Measurements from ENCODE around the gene YWHAH. TPM values are rescaled to one million over a fixed set of nuclear protein-coding genes. Genes with fewer than 3 reads are reported as not detected.

The YWHAH gene
- total RNA-seq, 4 donors from 2014 or later = 93.0 to 111 (median 103) TPM

DNA sequence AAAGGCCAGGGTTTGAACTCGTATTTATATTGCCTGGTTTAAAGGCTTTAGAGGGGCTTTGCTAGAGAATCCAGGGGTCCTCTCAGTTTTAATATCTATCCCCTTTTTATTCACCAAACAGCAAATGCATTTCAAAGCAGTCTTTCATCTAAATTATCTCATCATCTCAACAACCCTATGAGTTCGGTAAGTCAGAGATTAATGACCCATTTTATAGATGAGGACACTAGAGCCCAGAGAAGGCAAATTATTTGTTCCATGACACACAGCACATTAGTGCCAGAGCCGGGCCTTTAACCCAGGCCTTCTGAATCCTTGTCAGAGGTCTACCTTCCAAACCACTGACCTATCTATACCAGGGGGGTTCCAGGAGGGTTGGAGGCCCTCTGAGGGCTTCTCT lies 16.8 kb upstream of the YWHAH start:
- Histone ChIP-seq H3K36me3 (no peaks in the 10 kb centered on the region), H3K4me3 (replicated peaks in 1 of 3) (no peak overlapping the region), H3K9me3 (no peaks in the 10 kb centered on the region), H3K4me1 (no peaks in the 10 kb centered on the region), H3K27ac (no peak overlapping the region), H3K27me3 (no peaks in the 10 kb centered on the region)
- DNase-seq = no peak
- intact Hi-C loops (cut with DNase I) = no loop called here
- 83 to 88% methylated on average over 3 of the region's 3 CpGs for WGBS, 2 donors
- no peak for TF ChIP-seq POLR2A (IDR thresholded peaks at IDR 0.05)
- TF ChIP-seq, protein P1, sequence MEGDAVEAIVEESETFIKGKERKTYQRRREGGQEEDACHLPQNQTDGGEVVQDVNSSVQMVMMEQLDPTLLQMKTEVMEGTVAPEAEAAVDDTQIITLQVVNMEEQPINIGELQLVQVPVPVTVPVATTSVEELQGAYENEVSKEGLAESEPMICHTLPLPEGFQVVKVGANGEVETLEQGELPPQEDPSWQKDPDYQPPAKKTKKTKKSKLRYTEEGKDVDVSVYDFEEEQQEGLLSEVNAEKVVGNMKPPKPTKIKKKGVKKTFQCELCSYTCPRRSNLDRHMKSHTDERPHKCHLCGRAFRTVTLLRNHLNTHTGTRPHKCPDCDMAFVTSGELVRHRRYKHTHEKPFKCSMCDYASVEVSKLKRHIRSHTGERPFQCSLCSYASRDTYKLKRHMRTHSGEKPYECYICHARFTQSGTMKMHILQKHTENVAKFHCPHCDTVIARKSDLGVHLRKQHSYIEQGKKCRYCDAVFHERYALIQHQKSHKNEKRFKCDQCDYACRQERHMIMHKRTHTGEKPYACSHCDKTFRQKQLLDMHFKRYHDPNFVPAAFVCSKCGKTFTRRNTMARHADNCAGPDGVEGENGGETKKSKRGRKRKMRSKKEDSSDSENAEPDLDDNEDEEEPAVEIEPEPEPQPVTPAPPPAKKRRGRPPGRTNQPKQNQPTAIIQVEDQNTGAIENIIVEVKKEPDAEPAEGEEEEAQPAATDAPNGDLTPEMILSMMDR (IDR thresholded peaks at IDR 0.05) = no peak

DNA sequence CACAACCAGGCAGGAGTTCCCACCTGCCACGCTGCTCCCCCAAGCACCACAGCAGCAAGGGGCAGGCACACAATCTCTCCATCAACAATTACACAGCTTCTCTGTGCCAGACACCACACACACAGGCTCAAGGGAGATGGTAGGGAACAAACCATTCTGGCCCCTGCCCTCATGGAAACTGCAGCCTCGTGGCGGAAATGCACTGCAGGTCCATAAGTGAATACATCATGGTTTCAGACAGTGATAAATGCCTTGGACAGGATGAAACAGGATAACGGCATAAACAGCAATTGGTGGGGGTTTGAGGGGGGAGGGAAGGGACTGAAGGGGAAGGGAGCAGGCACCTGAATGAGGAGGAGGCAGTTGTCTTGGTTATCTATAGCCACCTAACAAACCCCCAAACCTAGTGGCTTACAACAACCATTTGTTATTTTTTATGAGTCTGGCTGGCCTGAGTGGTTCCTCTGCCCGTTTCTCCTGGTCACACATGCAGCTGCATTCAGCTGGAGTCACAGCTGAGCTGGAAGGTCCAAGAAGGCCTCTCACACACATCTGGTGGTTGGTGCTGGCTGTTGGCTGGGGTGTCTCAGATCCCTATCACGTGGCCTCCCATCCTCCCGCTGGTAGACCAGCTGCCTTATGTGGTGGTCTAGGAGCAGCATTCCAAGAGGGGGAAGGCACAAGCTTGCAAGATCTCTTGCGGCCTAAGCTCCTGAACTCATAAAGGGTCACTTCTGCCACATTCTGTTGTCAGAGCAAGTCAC lies 15.0 kb upstream of the YWHAH start:
- intact Hi-C loops (cut with DNase I) = no loop called here
- H3K9me3 ChIP-seq = no peaks in the 10 kb centered on the region
- H3K4me1 ChIP-seq = no peaks in the 10 kb centered on the region
- no peak overlapping the region for H3K27ac ChIP-seq
- WGBS, 2 donors = 74% methylated on average over 8 of the region's 8 CpGs
- DNase-seq = no peak
- no peaks in the 10 kb centered on the region for H3K27me3 ChIP-seq
- H3K36me3 ChIP-seq = no peaks in the 10 kb centered on the region
- no peak overlapping the region for H3K4me3 ChIP-seq (replicated peaks in 1 of 3)
- TF ChIP-seq, protein P1 (IDR thresholded peaks at IDR 0.05) = no peak
- TF ChIP-seq POLR2A (IDR thresholded peaks at IDR 0.05) = no peak

DNA sequence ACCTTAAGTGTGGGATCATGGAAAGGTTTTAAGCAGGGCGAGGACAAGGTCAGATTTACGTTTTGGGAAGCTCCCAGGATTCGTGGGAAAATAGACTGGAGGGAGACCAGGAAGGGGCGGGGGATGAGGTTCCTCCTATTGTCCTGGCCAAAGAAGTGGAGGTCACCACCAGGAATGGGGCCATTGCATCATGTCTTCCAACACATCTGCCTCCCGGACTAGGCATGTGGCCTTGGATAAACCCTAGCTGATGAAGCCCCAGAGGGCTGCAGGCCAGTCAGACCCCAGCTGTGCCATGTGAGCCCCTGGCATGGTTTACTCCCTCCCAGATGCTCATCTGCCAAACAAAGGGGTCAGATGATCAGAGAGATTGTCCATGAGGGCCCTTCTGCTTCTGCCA lies 11.5 kb upstream of the YWHAH start:
- H3K27me3 ChIP-seq = no peaks in the 10 kb centered on the region
- no peaks in the 10 kb centered on the region for H3K9me3 ChIP-seq
- H3K4me3 ChIP-seq (replicated peaks in 1 of 3) = no peak overlapping the region
- intact Hi-C loops (cut with DNase I) = no loop called here
- TF ChIP-seq POLR2A (IDR thresholded peaks at IDR 0.05) = no peak
- TF ChIP-seq, protein P1 (IDR thresholded peaks at IDR 0.05) = no peak
- 83 to 84% methylated on average over 5 of the region's 5 CpGs for WGBS, 2 donors
- no peaks in the 10 kb centered on the region for H3K36me3 ChIP-seq
- H3K4me1 ChIP-seq = no peaks in the 10 kb centered on the region
- no peak for DNase-seq
- no peak overlapping the region for H3K27ac ChIP-seq

DNA sequence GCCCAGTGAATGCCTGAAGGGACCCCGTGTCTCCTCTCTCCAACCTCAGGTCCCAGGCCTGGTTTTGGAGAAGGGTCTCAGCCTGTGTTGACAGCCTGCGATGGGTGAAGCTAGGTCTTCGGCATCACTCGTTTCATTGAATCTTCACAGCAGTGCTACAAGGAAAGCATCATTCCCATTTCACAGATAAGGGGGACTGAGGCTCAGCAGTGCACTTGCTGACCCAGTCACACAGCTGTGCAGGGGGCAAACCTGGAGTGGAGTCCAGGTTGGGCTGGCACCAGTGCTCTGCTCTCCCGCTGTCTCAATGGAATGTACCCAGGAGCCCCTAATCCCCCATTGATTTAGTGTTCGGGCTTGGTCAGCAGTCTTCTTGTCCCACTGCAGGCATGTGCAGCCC lies 10.9 kb upstream of the YWHAH start:
- 94 to 98% methylated on average over 6 of the region's 6 CpGs for WGBS, 2 donors
- no peak for TF ChIP-seq POLR2A (IDR thresholded peaks at IDR 0.05)
- TF ChIP-seq, protein P1 (IDR thresholded peaks at IDR 0.05) = no peak
- Histone ChIP-seq H3K9me3 (no peaks in the 10 kb centered on the region), H3K36me3 (no peaks in the 10 kb centered on the region), H3K4me3 (replicated peaks in 1 of 3) (no peak overlapping the region), H3K4me1 (no peaks in the 10 kb centered on the region), H3K27ac (no peak overlapping the region), H3K27me3 (no peaks in the 10 kb centered on the region)
- intact Hi-C loops (cut with DNase I) = no loop called here
- DNase-seq = no peak

DNA sequence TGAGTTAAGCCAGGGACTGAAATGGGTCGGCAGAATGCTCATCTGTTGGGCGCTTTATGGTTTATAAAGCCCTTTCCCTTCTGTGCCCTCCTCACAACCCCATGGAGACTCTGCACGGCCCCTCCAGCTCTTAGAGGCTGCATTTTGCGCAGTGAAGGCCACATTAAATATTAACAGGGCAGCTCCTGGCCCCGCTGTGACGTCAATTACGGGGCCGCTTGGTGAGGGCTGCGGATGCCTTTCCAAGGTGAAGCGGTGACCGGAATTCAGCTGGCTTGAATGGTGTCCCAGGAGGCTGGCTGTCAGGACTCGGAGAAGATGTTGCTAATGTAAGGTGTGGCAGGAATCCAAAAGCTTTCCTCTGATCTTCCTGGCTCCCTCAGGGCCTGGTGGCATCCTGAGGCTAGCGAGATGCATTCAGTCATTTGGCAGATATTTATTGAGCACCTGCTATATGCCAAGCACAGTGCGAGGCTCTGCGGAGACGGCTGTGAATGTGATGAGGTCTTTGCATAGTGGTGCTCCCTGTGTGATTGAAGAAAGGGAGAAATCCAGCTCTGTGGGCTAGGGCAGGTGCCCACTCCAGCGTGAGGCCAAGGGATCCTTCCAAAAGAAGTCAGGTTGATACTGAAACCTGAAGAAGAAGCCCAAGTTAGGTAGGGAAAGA lies 10.4 kb upstream of the YWHAH start:
- no peak for DNase-seq
- no peaks in the 10 kb centered on the region for H3K4me1 ChIP-seq
- no peaks in the 10 kb centered on the region for H3K27me3 ChIP-seq
- H3K36me3 ChIP-seq = no peaks in the 10 kb centered on the region
- no peaks in the 10 kb centered on the region for H3K9me3 ChIP-seq
- H3K27ac ChIP-seq = no peak overlapping the region
- intact Hi-C loops (cut with DNase I) = no loop called here
- TF ChIP-seq POLR2A (IDR thresholded peaks at IDR 0.05) = no peak
- TF ChIP-seq, protein P1 (IDR thresholded peaks at IDR 0.05) = no peak
- WGBS, 2 donors = 76 to 87% methylated on average over 17 of the region's 17 CpGs
- no peak overlapping the region for H3K4me3 ChIP-seq (replicated peaks in 1 of 3)

All from thyroid gland (tissue), 4 donors.